A673 (cell line): Measurements from ENCODE around the gene COL4A6. TPM values are rescaled to one million over a fixed set of nuclear protein-coding genes. Genes with fewer than 3 reads are reported as not detected.

ENCODE experiments used
- BruUV-seq: library from RNA; stranded (reverse); fragments of 400-500 nt; replicated peaks from 2 replicates; lab custom pipeline; 2021; lab: Mats Ljungman, UMichigan
- CTCF ChIA-PET: fragments of 300-600 bp; sonication (Branson Sonifier 250); formaldehyde crosslinking; loops from one replicate; lab custom pipeline; 2022; ENCODE audit warnings: antibody characterized with exemption; lab: Charles Lee
- POLR2A ChIA-PET: fragments of 300-600 bp; sonication (Branson Sonifier 250); formaldehyde crosslinking; loops from one replicate; lab custom pipeline; 2022; ENCODE audit warnings: antibody characterized with exemption; ENCODE audit not compliant: low non-redundant PET; lab: Charles Lee
- DNase-seq: peaks from one replicate; pipeline ENCODE4 v3.0.0-alpha.2; 2015; ENCODE audit warnings: low spot score
- H3K27ac ChIP-seq: fragments of 200-600 bp; sonication (generic); 2 replicates; pipeline ENCODE4 v1.5.1; 2016; ENCODE audit warnings: mixed run types, low read depth, mild to moderate bottlenecking, mixed read lengths, antibody characterized with exemption, low read length; ENCODE audit not compliant: poor library complexity, severe bottlenecking
- H3K27me3 ChIP-seq: fragments of 200-600 bp; sonication (generic); replicated peaks from 2 replicates; pipeline ENCODE4 v1.6.1; 2017; ENCODE audit warnings: mixed run types, low read depth, mild to moderate bottlenecking, mixed read lengths, antibody characterized with exemption, low read length; ENCODE audit not compliant: insufficient read depth, poor library complexity
- H3K36me3 ChIP-seq: fragments of 200-600 bp; sonication (generic); 2 replicates; pipeline ENCODE4 v1.6.1; 2016; ENCODE audit warnings: mixed run types, mild to moderate bottlenecking, mixed read lengths, antibody characterized with exemption, low read length; ENCODE audit not compliant: insufficient read depth, poor library complexity, severe bottlenecking
- H3K4me1 ChIP-seq: fragments of 200-600 bp; sonication (generic); 2 replicates; pipeline ENCODE4 v1.6.1; 2017; ENCODE audit warnings: mixed run types, mild to moderate bottlenecking, mixed read lengths, antibody characterized with exemption, low read length; ENCODE audit not compliant: insufficient read depth, poor library complexity, severe bottlenecking
- H3K4me3 ChIP-seq: fragments of 200-600 bp; sonication (generic); 2 replicates; pipeline ENCODE4 v1.5.1; 2016; ENCODE audit warnings: low read depth, mixed run types, mild to moderate bottlenecking, mixed read lengths, low read length; ENCODE audit not compliant: poor library complexity, severe bottlenecking
- H3K9me3 ChIP-seq: fragments of 200-600 bp; sonication (generic); 2 replicates; pipeline ENCODE4 v1.6.1; 2016; ENCODE audit warnings: mixed run types, low read depth, mild to moderate bottlenecking, mixed read lengths, antibody characterized with exemption, low read length; ENCODE audit not compliant: poor library complexity, severe bottlenecking
- EZH2 ChIP-seq: fragments of 200-600 bp; sonication (generic); IDR thresholded peaks from 2 replicates; pipeline ENCODE4 v1.6.1; 2017; ENCODE audit warnings: borderline replicate concordance, low read depth, mild to moderate bottlenecking, mixed read lengths, antibody characterized with exemption, low read length; ENCODE audit not compliant: poor library complexity, severe bottlenecking
- intact Hi-C: fragments of 100-400 bp; cut with micrococcal nuclease; formaldehyde crosslinking; loops from one replicate; pipeline ENCODE4 v1.10.0; 2022; ENCODE audit not compliant: unreplicated experiment
- total RNA-seq: library from RNA; stranded (reverse); gene quantifications from 2 replicates; pipeline ENCODE4 v1.2.3, GENCODE V29; 2021
- TF ChIP-seq, protein P1 (sequence below): fragments of 300-800, 200-600 bp; sonication (generic); conservative IDR thresholded peaks from 2 replicates; pipeline ENCODE4 v1.5.1; 2017; ENCODE audit warnings: low read depth, mild to moderate bottlenecking, antibody characterized with exemption, low read length, moderate library complexity, mixed read lengths

The COL4A6 gene
- total RNA-seq, 1 experiment from 2014 or later: not detected

DNA sequence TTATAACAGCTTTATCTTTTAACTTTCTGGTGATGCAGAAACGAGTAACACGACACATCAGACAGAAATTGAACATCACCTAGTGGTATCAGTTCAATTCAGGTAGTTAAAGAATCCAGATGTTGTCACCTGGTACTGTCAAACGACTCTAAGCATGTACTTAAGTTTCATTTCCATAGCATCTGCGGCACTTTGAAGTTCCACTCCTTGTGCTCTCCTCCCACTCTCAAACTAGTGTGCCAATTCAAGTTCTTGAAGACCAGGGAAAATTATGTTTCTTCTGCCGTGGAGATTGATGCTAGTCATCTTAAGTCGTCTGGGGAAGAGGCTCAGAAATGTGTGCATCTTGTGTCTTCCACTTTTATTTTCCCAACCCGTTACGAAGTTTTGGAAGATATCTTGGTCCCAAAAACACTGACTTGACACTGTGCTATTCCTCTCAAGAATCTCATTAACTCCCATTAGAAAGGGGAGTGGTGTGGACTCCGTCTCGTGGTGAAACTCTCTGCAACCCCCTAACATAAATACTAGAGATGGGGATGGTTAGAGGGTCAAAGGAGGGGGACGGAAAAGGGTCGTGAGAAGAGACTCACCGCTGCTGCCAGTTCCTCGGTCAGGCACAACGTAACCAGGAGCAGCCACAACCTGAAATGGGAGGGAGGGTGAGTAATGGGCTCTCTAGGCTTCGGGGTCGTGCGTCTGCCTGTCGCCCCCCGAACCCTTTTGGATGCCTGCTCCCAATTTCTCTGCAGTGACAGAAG, 693 bp downstream of the COL4A6 start:
- Histone ChIP-seq H3K4me1 (no peaks in the 10 kb centered on the region), H3K27me3 (peaks cover 59% of the 10 kb centered on the region), H3K9me3 (no peaks in the 10 kb centered on the region), H3K36me3 (no peaks in the 10 kb centered on the region), H3K4me3 (no peak overlapping the region), H3K27ac (no peak overlapping the region)
- ChIA-PET POLR2A (no interaction called here), CTCF (no interaction called here)
- no TSS peak for BruUV-seq
- intact Hi-C loops: no loop called here
- DNase-seq: no peak
- no peak for TF ChIP-seq EZH2
- TF ChIP-seq, protein P1, sequence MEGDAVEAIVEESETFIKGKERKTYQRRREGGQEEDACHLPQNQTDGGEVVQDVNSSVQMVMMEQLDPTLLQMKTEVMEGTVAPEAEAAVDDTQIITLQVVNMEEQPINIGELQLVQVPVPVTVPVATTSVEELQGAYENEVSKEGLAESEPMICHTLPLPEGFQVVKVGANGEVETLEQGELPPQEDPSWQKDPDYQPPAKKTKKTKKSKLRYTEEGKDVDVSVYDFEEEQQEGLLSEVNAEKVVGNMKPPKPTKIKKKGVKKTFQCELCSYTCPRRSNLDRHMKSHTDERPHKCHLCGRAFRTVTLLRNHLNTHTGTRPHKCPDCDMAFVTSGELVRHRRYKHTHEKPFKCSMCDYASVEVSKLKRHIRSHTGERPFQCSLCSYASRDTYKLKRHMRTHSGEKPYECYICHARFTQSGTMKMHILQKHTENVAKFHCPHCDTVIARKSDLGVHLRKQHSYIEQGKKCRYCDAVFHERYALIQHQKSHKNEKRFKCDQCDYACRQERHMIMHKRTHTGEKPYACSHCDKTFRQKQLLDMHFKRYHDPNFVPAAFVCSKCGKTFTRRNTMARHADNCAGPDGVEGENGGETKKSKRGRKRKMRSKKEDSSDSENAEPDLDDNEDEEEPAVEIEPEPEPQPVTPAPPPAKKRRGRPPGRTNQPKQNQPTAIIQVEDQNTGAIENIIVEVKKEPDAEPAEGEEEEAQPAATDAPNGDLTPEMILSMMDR: no peak

DNA sequence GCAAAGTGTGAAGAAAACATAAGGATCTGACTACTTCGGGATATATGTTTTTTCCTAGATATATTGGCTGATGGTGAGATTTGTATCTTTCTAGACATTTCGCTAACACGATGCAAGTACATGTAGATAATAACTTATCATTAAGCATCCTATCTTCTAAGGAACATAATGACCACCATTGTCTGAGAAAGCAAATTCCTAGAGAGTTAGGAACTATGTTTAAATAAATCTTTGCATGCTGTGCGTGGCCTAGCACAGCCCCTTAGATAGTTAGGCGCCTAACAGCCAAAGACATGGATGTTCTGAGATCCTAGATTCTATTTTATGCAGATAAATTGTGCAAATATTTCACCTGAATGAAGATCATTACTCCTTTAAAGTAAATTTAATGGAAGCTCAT, 3.0 kb downstream of the COL4A6 start:
- no TSS peak for BruUV-seq
- H3K9me3 ChIP-seq: no peaks in the 10 kb centered on the region
- intact Hi-C loops: no loop called here
- no peak overlapping the region for H3K27ac ChIP-seq
- CTCF ChIA-PET: no interaction called here
- POLR2A ChIA-PET: no interaction called here
- DNase-seq: no peak
- peaks cover 66% of the 10 kb centered on the region for H3K27me3 ChIP-seq
- no peak overlapping the region for H3K4me3 ChIP-seq
- no peak for TF ChIP-seq EZH2
- TF ChIP-seq, protein P1: no peak
- H3K36me3 ChIP-seq: no peaks in the 10 kb centered on the region
- H3K4me1 ChIP-seq: no peaks in the 10 kb centered on the region

DNA sequence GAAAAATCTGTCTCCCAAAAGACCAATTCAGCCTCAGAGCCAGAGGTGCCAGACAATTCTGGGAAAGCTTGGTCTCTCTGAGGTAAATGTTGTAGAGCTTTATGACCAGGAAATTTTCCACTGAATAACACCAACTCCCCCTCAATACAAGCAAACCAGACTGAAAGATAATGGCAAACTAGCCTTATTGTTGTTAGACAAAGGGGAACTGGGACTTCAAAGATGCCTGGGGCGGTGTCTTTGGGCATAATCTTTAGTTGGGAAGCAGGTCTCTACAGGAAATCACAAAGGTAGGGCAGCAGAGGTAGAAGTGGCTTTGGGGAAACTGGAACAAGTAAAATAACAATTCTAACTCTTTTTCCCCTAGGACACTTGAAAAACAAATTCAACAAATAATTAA, 12.0 kb downstream of the COL4A6 start:
- no peaks in the 10 kb centered on the region for H3K36me3 ChIP-seq
- no peaks in the 10 kb centered on the region for H3K9me3 ChIP-seq
- H3K4me1 ChIP-seq: no peaks in the 10 kb centered on the region
- no TSS peak for BruUV-seq
- H3K4me3 ChIP-seq: no peak overlapping the region
- ChIA-PET POLR2A (no interaction called here), CTCF (no interaction called here)
- no peak overlapping the region for H3K27ac ChIP-seq
- TF ChIP-seq EZH2: no peak
- intact Hi-C loops: no loop called here
- DNase-seq: no peak
- peaks cover 50% of the 10 kb centered on the region for H3K27me3 ChIP-seq

DNA sequence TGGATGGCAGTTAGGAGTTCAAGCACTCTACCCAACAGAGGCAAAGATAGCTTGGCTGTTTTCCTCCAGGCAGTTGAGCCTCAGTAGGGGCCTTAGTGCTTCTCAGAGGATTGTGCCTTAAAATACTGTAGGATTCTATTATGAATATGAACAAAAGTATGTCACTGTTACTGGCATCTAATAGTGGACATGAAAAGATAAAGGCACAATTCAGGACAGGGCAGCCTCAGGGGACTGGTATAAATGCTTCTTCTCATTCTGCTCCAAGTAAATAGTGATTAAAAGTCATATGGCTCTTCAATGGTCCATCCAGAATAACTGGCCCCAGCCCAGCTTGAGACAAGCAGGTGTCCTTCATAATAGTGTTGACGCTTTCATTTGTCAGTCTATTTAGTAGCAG, 17.7 kb downstream of the COL4A6 start:
- no peaks in the 10 kb centered on the region for H3K36me3 ChIP-seq
- ChIA-PET CTCF (no interaction called here), POLR2A (no interaction called here)
- no peaks in the 10 kb centered on the region for H3K9me3 ChIP-seq
- no peak overlapping the region for H3K4me3 ChIP-seq
- H3K27ac ChIP-seq: no peak overlapping the region
- intact Hi-C loops: no loop called here
- peaks cover 27% of the 10 kb centered on the region for H3K27me3 ChIP-seq
- H3K4me1 ChIP-seq: no peaks in the 10 kb centered on the region
- TF ChIP-seq, protein P1: no peak
- no peak for TF ChIP-seq EZH2
- no TSS peak for BruUV-seq
- no peak for DNase-seq
